NCI-H446 treated with DMSO at 0.1 percent for 48 hours (cell line): ENCODE data around the gene IL17C.
A peak's percentile ranks its signal among the peaks of the same experiment; 100 is the strongest.

Experiments used
- DNase-seq: peaks from one replicate; lab custom pipeline; 2025; lab: John Stamatoyannopoulos, UW

IL17C gene

DNA sequence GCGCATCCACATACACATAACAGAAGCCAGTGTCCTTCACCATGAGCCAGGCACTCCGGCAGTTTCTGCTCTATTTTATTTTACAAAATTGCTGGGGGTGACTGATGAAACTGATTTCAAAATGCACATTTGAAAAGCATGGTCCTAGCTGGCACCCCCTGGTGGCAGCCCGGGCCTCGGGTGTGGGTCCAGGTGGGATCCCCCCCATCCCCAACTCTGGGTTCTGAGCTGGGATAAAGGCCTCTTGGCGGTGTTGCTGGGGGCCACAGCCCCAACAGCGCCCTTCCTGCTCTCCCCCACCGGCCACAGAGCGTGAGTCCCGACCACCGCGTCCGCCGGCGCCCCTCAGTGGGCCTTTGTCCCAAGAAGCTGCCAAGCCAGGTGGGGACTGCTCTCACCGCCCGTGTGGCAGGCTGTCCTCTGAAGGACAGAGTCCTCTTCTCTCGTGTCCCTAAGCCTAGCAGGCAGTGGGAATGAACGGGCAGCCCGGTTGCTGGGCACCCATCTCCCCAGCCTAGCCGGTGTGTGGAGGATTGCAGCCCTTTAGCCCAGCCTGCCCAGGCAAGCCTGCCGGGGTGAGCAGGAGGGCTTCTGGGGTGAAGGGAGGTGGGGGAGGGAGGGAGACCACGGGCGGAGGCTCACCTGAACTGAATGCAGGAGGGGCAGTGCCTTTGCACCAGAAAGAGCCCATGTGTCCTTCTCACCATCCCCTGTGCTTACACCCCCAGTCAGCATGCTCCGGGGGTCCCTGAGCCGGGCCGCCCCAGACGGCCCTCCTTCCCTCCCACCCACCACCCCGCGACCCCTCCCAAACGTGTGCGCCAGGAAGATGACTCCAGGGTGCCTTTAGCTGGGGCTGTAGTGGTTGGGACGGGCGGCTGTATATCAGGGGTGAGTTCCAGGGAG, 47.0 kb downstream of the IL17C start:
- DNase-seq, result no peak

DNA sequence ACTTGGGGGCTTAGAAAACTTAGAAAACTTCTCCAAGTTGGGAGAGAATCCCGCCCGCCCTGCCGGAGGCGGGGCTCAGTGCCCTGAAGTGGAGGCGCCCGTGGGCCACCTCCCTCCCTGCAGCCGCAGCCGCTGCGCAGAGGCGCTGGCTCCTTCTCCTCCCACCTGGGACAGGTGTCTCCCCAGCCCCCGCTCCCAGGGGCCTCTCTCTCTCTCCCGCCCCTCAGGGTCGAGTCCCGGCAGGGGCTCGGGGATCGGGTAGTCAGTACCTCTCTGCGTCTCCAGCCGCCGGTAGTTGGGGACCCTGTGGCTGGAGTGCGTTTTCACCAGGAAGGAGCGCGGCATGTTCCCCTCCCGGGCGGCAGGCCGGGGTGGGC, 47.7 kb downstream of the IL17C start:
- no peak for DNase-seq

GRCh38 chr16:88686439-88687253, 48.3 kb downstream of the IL17C start, which contains the start of gene SNAI3:
SNAI3 (minus strand) TSS chr16:88686507; CDS start chr16:88686406, 101 bp downstream.
- peak; percentile 6 for DNase-seq

GRCh38 chr16:88687254-88687576, 48.8 kb downstream of the IL17C start:
- DNase-seq, result no peak

DNA sequence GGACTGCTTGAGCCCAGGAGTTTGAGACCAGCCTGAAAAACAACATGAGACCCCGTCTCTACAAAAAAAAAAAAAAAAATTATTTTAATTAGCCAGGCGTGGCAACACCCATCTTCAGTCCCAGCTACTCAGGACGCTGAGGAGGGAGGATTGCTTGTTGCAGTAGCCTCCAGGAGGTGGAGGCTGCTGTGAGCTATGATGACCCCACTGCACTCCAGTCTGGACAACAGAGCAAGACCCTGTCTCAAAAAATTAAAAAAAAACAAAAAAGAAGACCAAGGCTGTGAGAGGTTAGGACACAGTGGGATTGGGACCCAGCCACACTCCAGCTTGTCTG, 49.3 kb downstream of the IL17C start:
- no peak for DNase-seq

DNA sequence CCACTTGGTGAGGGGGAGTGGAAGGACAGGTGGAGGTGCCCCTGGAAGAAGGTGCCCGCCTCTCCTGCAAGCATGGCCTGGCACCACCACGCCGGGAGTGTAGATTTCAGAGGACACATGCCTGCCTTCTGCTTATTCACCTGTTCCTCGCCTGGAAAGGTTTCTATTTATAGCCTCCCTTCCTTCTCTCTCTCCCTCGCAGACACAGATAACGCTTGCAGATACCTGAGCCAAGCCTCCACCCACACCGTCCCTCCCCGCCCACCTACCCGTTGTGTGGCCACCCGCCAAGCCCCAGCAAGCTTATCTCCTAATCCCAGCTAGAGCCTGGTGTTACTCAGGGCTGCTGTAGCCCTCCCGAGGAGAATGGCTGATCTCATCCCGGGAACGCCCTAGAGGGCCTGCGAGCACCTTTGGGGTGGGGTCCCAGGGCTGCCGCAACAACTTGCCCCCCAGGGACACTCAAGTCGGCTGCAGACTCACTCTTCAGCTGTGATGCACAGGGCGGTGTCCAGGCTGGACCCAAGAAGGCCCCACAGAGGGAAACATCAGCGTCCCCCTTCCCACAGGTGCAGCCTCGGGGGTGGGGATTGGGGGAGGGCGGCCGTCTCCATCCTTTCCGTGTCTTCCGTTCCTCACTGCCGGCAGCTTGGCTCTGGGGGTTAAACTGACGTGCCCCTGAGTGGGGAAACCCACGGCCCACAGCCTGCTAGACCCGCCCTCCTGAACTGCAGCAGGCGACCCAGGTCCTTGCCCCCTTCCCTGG, 49.8 kb downstream of the IL17C start:
- no peak for DNase-seq
